H1 (cell line): ENCODE results near the gene CCDC136. TPM values are rescaled to one million over a fixed set of nuclear protein-coding genes. Genes with fewer than 3 reads are reported as not detected.

Experiments
- CTCF ChIA-PET: fragments of 300-600 bp; sonication (Branson Sonifier 250); formaldehyde crosslinking; loops from one replicate; lab custom pipeline; 2021; ENCODE audit not compliant: partially characterized antibody; lab: Charles Lee
- POLR2A ChIA-PET: fragments of 300-600 bp; sonication (Branson Sonifier 250); formaldehyde crosslinking; loops from one replicate; lab custom pipeline; 2021; ENCODE audit warnings: inconsistent platforms; ENCODE audit not compliant: partially characterized antibody; lab: Charles Lee
- DNase-seq, 2 experiments: peaks; one replicate each; pipeline versions ENCODE4 v3.0.0 to v3.0.0-alpha.2; 2010 to 2022; ENCODE audit warnings: low spot score in 2 of 2, low read depth in 1 of 2, mixed read lengths in 1 of 2
- FAIRE-seq: peaks from 2 replicates; lab custom pipeline; 2011; peaks lifted over from hg19 to GRCh38; lab: Jason Lieb, UNC
- H2AFZ ChIP-seq: 2 replicates; pipeline ENCODE4 v1.8.1; 2012; ENCODE audit warnings: low read length, inconsistent platforms
- H2AK5ac ChIP-seq: 2 replicates; pipeline ENCODE4 v1.6.1; 2013; ENCODE audit warnings: low read depth, low read length
- H2BK120ac ChIP-seq: replicated peaks from 2 replicates; pipeline ENCODE3; 2013; ENCODE audit warnings: low read depth, low read length, inconsistent platforms
- H2BK12ac ChIP-seq: 2 replicates; pipeline ENCODE4 v1.6.1; 2013; ENCODE audit warnings: low read depth, low read length
- H2BK15ac ChIP-seq: 2 replicates; pipeline ENCODE4 v1.6.1; 2013; ENCODE audit warnings: low read length
- H2BK20ac ChIP-seq: 2 replicates; pipeline ENCODE4 v1.6.1; 2013; ENCODE audit warnings: low read length
- H2BK5ac ChIP-seq: 2 replicates; pipeline ENCODE4 v1.6.1; 2013; ENCODE audit warnings: low read depth, low read length
- H3K14ac ChIP-seq: 2 replicates; pipeline ENCODE4 v1.6.1; 2013; ENCODE audit warnings: inconsistent platforms; ENCODE audit not compliant: insufficient read length
- H3K18ac ChIP-seq: 2 replicates; pipeline ENCODE4 v1.6.1; 2013; ENCODE audit warnings: low read length; ENCODE audit errors: extremely low read depth
- H3K23ac ChIP-seq: 2 replicates; pipeline ENCODE4 v1.6.1; 2013; ENCODE audit warnings: inconsistent platforms; ENCODE audit not compliant: insufficient read length
- H3K23me2 ChIP-seq: 2 replicates; pipeline ENCODE4 v1.6.1; 2013; ENCODE audit warnings: low read depth, low read length
- H3K27ac ChIP-seq: 2 replicates; pipeline ENCODE4 v1.6.1; 2011; ENCODE audit warnings: low read depth, low read length, inconsistent platforms
- H3K27me3 ChIP-seq, 4 experiments: replicated peaks in 1 of 4; 1 replicate in 1 of 4; 2 replicates in 3 of 4; pipeline versions ENCODE4 v1.6.1 to v1.8.1; 2011 to 2013; ENCODE audit warnings: low read length in 3 of 4, mild to moderate bottlenecking in 3 of 4, inconsistent platforms in 2 of 4, mixed read lengths in 2 of 4, moderate library complexity in 1 of 4; ENCODE audit not compliant: control insufficient read depth in 3 of 4, insufficient read depth in 3 of 4; ENCODE audit errors: extremely low read depth in 1 of 4
- H3K36me3 ChIP-seq, 4 experiments: 2 replicates each; pipeline versions ENCODE4 v1.6.1 to v1.8.1; 2011 to 2013; ENCODE audit warnings: mild to moderate bottlenecking in 4 of 4, low read length in 3 of 4, moderate library complexity in 2 of 4, control low read depth in 1 of 4, inconsistent platforms in 1 of 4; ENCODE audit not compliant: insufficient read depth in 4 of 4, control insufficient read depth in 2 of 4
- H3K4ac ChIP-seq: replicated peaks from 2 replicates; pipeline ENCODE3; 2013; ENCODE audit warnings: low read length, low read depth, mixed read lengths, inconsistent platforms; ENCODE audit not compliant: insufficient read length
- H3K4me1 ChIP-seq, 4 experiments: replicated peaks in 1 of 4; 1 replicate in 1 of 4; 2 replicates in 3 of 4; pipeline versions ENCODE4 v1.6.1 to v1.8.1; 2011 to 2013; ENCODE audit warnings: low read length in 3 of 4, inconsistent platforms in 2 of 4, mixed read lengths in 1 of 4; ENCODE audit not compliant: insufficient read depth in 4 of 4, control insufficient read depth in 3 of 4
- H3K4me2 ChIP-seq, 2 experiments: 2 replicates each; pipeline versions ENCODE4 v1.6.1 to v1.8.1; 2011 to 2013; ENCODE audit warnings: low read depth in 2 of 2, low read length in 2 of 2, control low read depth in 1 of 2, inconsistent platforms in 1 of 2, mild to moderate bottlenecking in 1 of 2; ENCODE audit not compliant: insufficient read depth in 1 of 2
- H3K4me3 ChIP-seq, 4 experiments: fragments of 200-600, 300-600 bp in 1 of 4; sonication (generic), shearing (Covaris generic), sonication (Bioruptor Twin) in 1 of 4; 2 replicates each; pipeline versions ENCODE4 v1.5.1 to v1.8.1; 2011 to 2016; ENCODE audit warnings: low read length in 4 of 4, low read depth in 3 of 4, control low read depth in 2 of 4, inconsistent platforms in 2 of 4, mild to moderate bottlenecking in 2 of 4, mixed read lengths in 1 of 4, moderate library complexity in 1 of 4; ENCODE audit not compliant: insufficient read depth in 2 of 4; ENCODE audit errors: extremely low read depth in 1 of 4
- H3K56ac ChIP-seq: replicated peaks from 2 replicates; pipeline ENCODE3; 2013; ENCODE audit warnings: low read depth, mild to moderate bottlenecking, mixed read lengths, low read length, inconsistent platforms; ENCODE audit not compliant: insufficient read length
- H3K79me1 ChIP-seq: 2 replicates; pipeline ENCODE4 v1.6.1; 2013; ENCODE audit warnings: low read depth, low read length, control low read depth
- H3K79me2 ChIP-seq, 2 experiments: 2 replicates each; pipeline versions ENCODE4 v1.6.1 to v1.8.1; 2012 to 2013; ENCODE audit warnings: low read length in 2 of 2, mild to moderate bottlenecking in 2 of 2, inconsistent platforms in 1 of 2; ENCODE audit not compliant: insufficient read depth in 2 of 2, control insufficient read depth in 1 of 2
- H3K9ac ChIP-seq, 4 experiments: replicated peaks in 1 of 4; 1 replicate in 1 of 4; 2 replicates in 3 of 4; pipeline versions ENCODE4 v1.6.1 to v1.8.1; 2011 to 2013; ENCODE audit warnings: low read depth in 3 of 4, low read length in 3 of 4, control low read depth in 2 of 4, mild to moderate bottlenecking in 2 of 4, moderate library complexity in 2 of 4, inconsistent platforms in 1 of 4; ENCODE audit errors: extremely low read depth in 1 of 4
- H3K9me3 ChIP-seq, 2 experiments: 2 replicates each; pipeline versions ENCODE4 v1.6.1 to v1.8.1; 2012 to 2013; ENCODE audit warnings: mild to moderate bottlenecking in 2 of 2, moderate library complexity in 2 of 2, control low read depth in 1 of 2, inconsistent platforms in 1 of 2, low read depth in 1 of 2, low read length in 1 of 2, mixed read lengths in 1 of 2; ENCODE audit not compliant: insufficient read depth in 2 of 2
- H4K20me1 ChIP-seq, 2 experiments: replicated peaks in 1 of 2; 2 replicates each; pipeline versions ENCODE3 to v1.8.1; 2011 to 2013; ENCODE audit warnings: inconsistent platforms in 2 of 2, low read length in 2 of 2, mild to moderate bottlenecking in 1 of 2; ENCODE audit not compliant: insufficient read depth in 2 of 2, control insufficient read depth in 1 of 2
- H4K5ac ChIP-seq: 2 replicates; pipeline ENCODE4 v1.6.1; 2013; ENCODE audit warnings: low read length, low read depth, mixed read lengths, inconsistent platforms; ENCODE audit not compliant: insufficient read length
- H4K8ac ChIP-seq: 2 replicates; pipeline ENCODE4 v1.8.0; 2013; ENCODE audit warnings: mild to moderate bottlenecking, moderate library complexity, low read length, inconsistent platforms; ENCODE audit not compliant: insufficient read depth; ENCODE audit errors: extremely low read depth
- H4K91ac ChIP-seq: replicated peaks from 2 replicates; pipeline ENCODE3; 2013; ENCODE audit warnings: low read length, mixed read lengths, inconsistent platforms; ENCODE audit not compliant: insufficient read length
- ASH2L ChIP-seq: fragments of 200-600, 300-600 bp; sonication (generic); IDR thresholded peaks from one replicate; pipeline ENCODE4 v1.7.1; 2017; ENCODE audit warnings: low read length
- CBX8 ChIP-seq: fragments of 300-800, 300-1000 bp; sonication (generic); IDR thresholded peaks from 2 replicates; pipeline ENCODE4 v1.7.1; 2016; ENCODE audit warnings: low read depth, low read length, borderline replicate concordance
- CEBPB ChIP-seq: IDR thresholded peaks from 2 replicates; pipeline ENCODE4 v1.6.1; 2012; ENCODE audit warnings: low read depth, low read length
- CHD1 ChIP-seq: IDR thresholded peaks from 2 replicates; pipeline ENCODE4 v1.6.1; 2012; ENCODE audit warnings: low read depth, low read length, improper control_type of control experiment
- EZH2 ChIP-seq: fragments of 200-600 bp; sonication (generic); IDR thresholded peaks from 2 replicates; pipeline ENCODE4 v1.7.1; 2012; ENCODE audit warnings: low read depth, mild to moderate bottlenecking, moderate library complexity, low read length, inconsistent platforms; ENCODE audit not compliant: severe bottlenecking
- PHF8 ChIP-seq: fragments of 200-600 bp; sonication (generic); conservative IDR thresholded peaks from 2 replicates; pipeline ENCODE4 v1.7.1; 2012; ENCODE audit warnings: low read depth, mild to moderate bottlenecking, inconsistent platforms, low read length, moderate library complexity
- SRF ChIP-seq: IDR thresholded peaks from 2 replicates; pipeline ENCODE4 v1.6.1; 2011; ENCODE audit warnings: mild to moderate bottlenecking, low read depth, low read length, moderate library complexity
- TAF7 ChIP-seq: optimal IDR thresholded peaks from 2 replicates; pipeline ENCODE3; 2011; ENCODE audit warnings: low read depth, mild to moderate bottlenecking, inconsistent platforms, low read length, moderate library complexity, borderline replicate concordance
- WGBS, 2 experiments: shearing (Covaris generic) in 1 of 2; methylation state at CpG; one replicate each; pipeline versions ENCODE4 v1.1.6 to v1.1.7; 2013 to 2015; ENCODE audit warnings: low lambda C conversion rate in 2 of 2, mixed read lengths in 2 of 2, inconsistent platforms in 1 of 2, low coverage in 1 of 2, missing lambda C conversion rate in 1 of 2; ENCODE audit not compliant: insufficient replicate concordance in 2 of 2, insufficient coverage in 1 of 2, insufficient read length in 1 of 2; ENCODE audit errors: extremely low coverage in 1 of 2, missing lambda C conversion rate in 1 of 2; 5-methylcytosine and 5-hydroxymethylcytosine counted together
- polyA plus RNA-seq, 7 experiments: library from polyadenylated mRNA; depleted of rRNA in 3 of 7; stranded (reverse) in 5 of 7; unstranded in 2 of 7; fragments of >200 nt in 5 of 7; fragments of 200-250 nt in 2 of 7; gene quantifications; 1 replicate in 5 of 7; 2 replicates in 1 of 7; 4 replicates in 1 of 7; pipeline versions ENCODE4 v1.2.1 to v1.2.3, GENCODE V29; 2011 to 2013; ENCODE audit warnings: missing spikeins in 2 of 7, mixed read lengths in 2 of 7
- total RNA-seq: library from RNA; stranded (reverse); fragmentation: NEBNext Ultra II Directional; extraction: Animal tissue kit (Norgen Biotek cat#: 25700); gene quantifications from 2 replicates; pipeline ENCODE4 v1.2.1, GENCODE V29; 2021
- TF ChIP-seq, protein P1 (sequence below): IDR thresholded peaks from 2 replicates; pipeline ENCODE4 v1.6.1; 2012; ENCODE audit warnings: inconsistent platforms

The CCDC136 gene
- total and polyA plus RNA-seq, 2 of the 8 experiments (the other 6 are each of a cell fraction or from before 2014, with no cell fraction given) = 35.6 to 47.7 TPM

DNA sequence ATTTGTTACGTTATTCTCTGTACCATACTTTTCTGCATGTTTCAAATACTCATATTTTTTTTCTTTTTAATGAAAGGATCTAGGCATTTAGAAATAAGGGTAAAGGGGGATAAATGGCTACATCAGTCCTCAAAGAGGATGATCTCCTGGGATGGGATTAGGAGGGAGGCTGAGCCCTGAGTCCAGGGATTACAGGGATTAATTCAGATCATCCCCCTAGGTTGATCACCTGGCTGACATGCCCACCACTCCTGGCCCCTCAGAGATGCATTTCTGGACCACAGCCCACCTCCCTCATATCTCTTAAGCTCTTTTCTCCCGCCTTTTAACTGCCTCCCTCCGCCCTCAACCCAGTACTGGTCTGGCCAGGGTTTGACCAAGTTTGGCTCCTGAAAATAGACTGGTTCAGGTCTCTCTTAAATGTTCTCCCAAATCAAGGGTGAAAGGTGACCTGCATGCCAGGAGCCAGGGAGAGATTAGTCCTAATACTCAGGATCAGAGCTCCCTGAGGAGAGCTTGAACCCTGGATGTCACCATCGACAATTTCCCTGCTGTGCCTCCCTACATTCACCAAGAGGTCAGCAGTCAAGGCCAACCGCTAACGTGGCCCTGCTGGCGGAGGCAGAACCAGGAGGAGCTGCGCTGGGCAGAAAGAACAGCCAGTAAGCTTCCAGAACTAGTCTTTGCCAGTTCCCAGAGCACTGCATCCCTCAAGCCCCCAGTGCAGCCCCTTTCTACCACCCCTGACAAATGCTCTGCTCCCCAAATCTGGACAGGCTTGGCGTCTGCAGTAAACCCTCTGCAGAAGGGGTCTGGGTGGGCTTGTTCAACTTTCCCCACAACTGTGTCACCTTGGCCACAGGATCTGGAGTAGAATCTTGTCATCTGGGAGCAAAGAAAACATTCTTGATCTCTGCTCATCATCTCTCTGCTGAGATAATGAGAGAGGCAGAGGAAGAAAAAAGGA lies 3.0 kb upstream of the CCDC136 start:
- Histone ChIP-seq H4K91ac (no peak overlapping the region), H2BK15ac (no peak overlapping the region), H2BK5ac (no peak overlapping the region), H2BK20ac (no peak overlapping the region), H3K79me1 (no peaks in the 10 kb centered on the region), H4K5ac (no peak overlapping the region), H2BK12ac (no peak overlapping the region), H3K23ac (no peak overlapping the region), H3K9ac (no peak overlapping the region), H2BK120ac (no peak overlapping the region), H4K20me1 (no peaks in the 10 kb centered on the region), H3K4me2 (no peak overlapping the region), H4K8ac (no peak overlapping the region), H3K27ac (no peak overlapping the region), H3K27me3 (no peaks in the 10 kb centered on the region; a peak in 1 of 7 replicates), H3K79me2 (no peaks in the 10 kb centered on the region), H3K9me3 (no peaks in the 10 kb centered on the region), H3K14ac (no peak overlapping the region), H3K56ac (no peak overlapping the region), H2AFZ (no peak overlapping the region), H3K4me3 (no peak overlapping the region), H3K4ac (no peak overlapping the region), H2AK5ac (no peak overlapping the region), H3K23me2 (peaks cover 8% of the 10 kb centered on the region; the same call in 1 of the 2 replicates), H3K4me1 (peaks cover 5 to 11% (median 8%) of the 10 kb centered on the region in 4 experiments), H3K18ac (no peak overlapping the region), H3K36me3 (no peaks in the 10 kb centered on the region)
- DNase-seq (no peak), FAIRE-seq (no peak)
- ChIA-PET POLR2A (no interaction called here), CTCF (interaction anchor here (0.6 to 1.1 kb wide), 3 partner anchors 17 to 90 kb away, joined by 3 to 4 read pairs (median 3); no protein-coding TSS in a partner anchor)
- TF ChIP-seq TAF7 = no peak
- no peak for TF ChIP-seq CHD1
- no peak for TF ChIP-seq PHF8
- TF ChIP-seq SRF = no peak
- TF ChIP-seq ASH2L = no peak
- TF ChIP-seq CBX8 = no peak
- TF ChIP-seq CEBPB = no peak
- no peak for TF ChIP-seq EZH2
- TF ChIP-seq, protein P1, sequence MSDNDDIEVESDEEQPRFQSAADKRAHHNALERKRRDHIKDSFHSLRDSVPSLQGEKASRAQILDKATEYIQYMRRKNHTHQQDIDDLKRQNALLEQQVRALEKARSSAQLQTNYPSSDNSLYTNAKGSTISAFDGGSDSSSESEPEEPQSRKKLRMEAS = no peak
- WGBS, 2 experiments = 82% methylated on average over 9 of the region's 9 CpGs; no CpG with 5 or more reads in 1 of the 2 experiments
